Activated CD8-positive, alpha-beta memory T cell treated with anti-CD3 and anti-CD28 coated beads, Interleukin-2, amount 50 U/mL, for 4 hours (primary cell): ENCODE measurements around the gene SLC22A2.
"Not testable (repeated sequence)": the region's sequence is repeated elsewhere in the genome, so short reads cannot be mapped to it uniquely, and the experiment has no call there.

ENCODE experiments used
- DNase-seq: peaks from one replicate; pipeline ENCODE4 v3.0.0-alpha.2; 2020

The SLC22A2 gene

GRCh38 chr6:160240691-160241084 lies 17.9 kb downstream of the SLC22A2 start:
- DNase-seq, result no peak

- no peak for DNase-seq
Observed at GRCh38 chr6:160239929-160240690, 18.5 kb downstream of the SLC22A2 start.

GRCh38 chr6:160238761-160239751 lies 19.6 kb downstream of the SLC22A2 start:
- DNase-seq, result no peak

GRCh38 chr6:160238278-160238711 lies 20.3 kb downstream of the SLC22A2 start:
- DNase-seq, result no peak

GRCh38 chr6:160237597-160238275 lies 20.9 kb downstream of the SLC22A2 start:
- not testable (repeated sequence) for DNase-seq

- not testable (repeated sequence) for DNase-seq
Observed at GRCh38 chr6:160236235-160236872, 22.3 kb downstream of the SLC22A2 start.

- DNase-seq, result not testable (repeated sequence)
Observed at GRCh38 chr6:160233950-160234640, 24.5 kb downstream of the SLC22A2 start.

- no peak for DNase-seq
Observed at GRCh38 chr6:160227769-160228161, 30.9 kb downstream of the SLC22A2 start.

GRCh38 chr6:160227038-160227768 lies 31.4 kb downstream of the SLC22A2 start:
- DNase-seq, result no peak

- DNase-seq, result no peak
Observed at GRCh38 chr6:160226118-160226591, 32.5 kb downstream of the SLC22A2 start.

- DNase-seq, result no peak
Observed at GRCh38 chr6:160224639-160225237, 33.9 kb downstream of the SLC22A2 start.

- no peak for DNase-seq
Observed at GRCh38 chr6:160222491-160222890, 36.1 kb downstream of the SLC22A2 start.

- DNase-seq, result no peak
Observed at GRCh38 chr6:160221918-160222317, 36.7 kb downstream of the SLC22A2 start.

- no peak for DNase-seq
Observed at GRCh38 chr6:160221423-160221822, 37.2 kb downstream of the SLC22A2 start.

- no peak for DNase-seq
Observed at GRCh38 chr6:160218810-160219209, 39.8 kb downstream of the SLC22A2 start.

GRCh38 chr6:160217863-160218262 lies 40.8 kb downstream of the SLC22A2 start:
- no peak for DNase-seq

GRCh38 chr6:160217073-160217472 lies 41.5 kb downstream of the SLC22A2 start:
- no peak for DNase-seq

GRCh38 chr6:160215232-160215631 lies 43.4 kb downstream of the SLC22A2 start:
- no peak for DNase-seq

- no peak for DNase-seq
Observed at GRCh38 chr6:160207618-160208017, 51.0 kb downstream of the SLC22A2 start.

- DNase-seq, result no peak
Observed at GRCh38 chr6:160204710-160205109, 53.9 kb downstream of the SLC22A2 start.

GRCh38 chr6:160203953-160204352 lies 54.7 kb downstream of the SLC22A2 start:
- DNase-seq, result no peak
